Breast epithelium (tissue), 3 donors: ENCODE results near the gene CYTH2.

Experiments used
- POLR2A ChIP-seq: fragments of 450-650 bp; IDR thresholded peaks from one replicate; pipeline ENCODE4 v1.6.1; 2016; ENCODE audit warnings: antibody characterized with exemption, mild to moderate bottlenecking, moderate library complexity
- POLR2AphosphoS5 ChIP-seq, 3 donors: sonication (generic); formaldehyde crosslinking; IDR thresholded peaks; one replicate each; pipeline ENCODE4 v1.6.1; 2017; ENCODE audit warnings: antibody characterized with exemption in 3 of 3
- TF ChIP-seq, protein P1 (sequence below), 3 donors: fragments of 450-650 bp; IDR thresholded peaks; one replicate each; pipeline ENCODE4 v1.5.1; 2016 to 2017; ENCODE audit warnings: antibody characterized with exemption in 3 of 3, mild to moderate bottlenecking in 3 of 3, moderate library complexity in 3 of 3

DNA sequence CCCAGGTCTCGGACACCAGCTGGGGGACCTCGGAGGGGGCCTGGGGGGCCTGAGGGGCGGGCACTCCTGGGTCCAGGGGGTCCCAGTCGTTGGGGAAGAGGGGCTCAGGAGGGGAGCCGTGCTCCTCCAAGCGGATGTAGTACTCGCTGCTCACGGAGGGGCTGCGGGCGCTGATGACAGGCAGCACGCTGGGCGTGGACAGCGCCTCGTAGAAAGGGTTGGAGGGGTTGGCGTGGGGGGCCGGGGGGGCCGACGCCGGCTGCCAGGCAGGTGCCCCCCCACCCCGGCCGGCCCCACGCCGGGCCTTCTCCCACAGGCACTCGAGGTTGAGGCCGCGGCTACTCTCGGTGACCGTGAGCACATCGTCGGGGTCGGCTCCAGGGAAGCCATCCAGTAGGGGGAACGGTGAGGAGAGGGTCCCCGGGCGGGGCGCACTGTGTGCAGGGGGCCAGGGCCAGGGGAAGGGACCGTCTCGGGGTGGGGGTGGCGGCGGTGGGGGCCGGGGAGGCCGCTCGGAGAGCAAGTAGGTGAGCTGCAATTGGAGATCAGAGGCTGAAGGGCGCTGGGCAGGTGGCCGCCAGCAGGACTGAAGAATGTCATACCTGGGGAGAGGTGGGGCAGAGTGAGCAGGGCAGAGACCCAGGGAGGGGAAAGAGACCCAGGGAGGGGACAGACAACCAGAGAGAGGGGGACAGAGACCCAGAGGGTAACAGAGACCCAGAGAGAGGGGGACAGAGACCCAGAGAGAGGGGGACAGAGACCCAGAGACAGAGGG is 30.3 kb downstream of the CYTH2 start:
- TF ChIP-seq POLR2A, result no peak
- TF ChIP-seq, protein P1, sequence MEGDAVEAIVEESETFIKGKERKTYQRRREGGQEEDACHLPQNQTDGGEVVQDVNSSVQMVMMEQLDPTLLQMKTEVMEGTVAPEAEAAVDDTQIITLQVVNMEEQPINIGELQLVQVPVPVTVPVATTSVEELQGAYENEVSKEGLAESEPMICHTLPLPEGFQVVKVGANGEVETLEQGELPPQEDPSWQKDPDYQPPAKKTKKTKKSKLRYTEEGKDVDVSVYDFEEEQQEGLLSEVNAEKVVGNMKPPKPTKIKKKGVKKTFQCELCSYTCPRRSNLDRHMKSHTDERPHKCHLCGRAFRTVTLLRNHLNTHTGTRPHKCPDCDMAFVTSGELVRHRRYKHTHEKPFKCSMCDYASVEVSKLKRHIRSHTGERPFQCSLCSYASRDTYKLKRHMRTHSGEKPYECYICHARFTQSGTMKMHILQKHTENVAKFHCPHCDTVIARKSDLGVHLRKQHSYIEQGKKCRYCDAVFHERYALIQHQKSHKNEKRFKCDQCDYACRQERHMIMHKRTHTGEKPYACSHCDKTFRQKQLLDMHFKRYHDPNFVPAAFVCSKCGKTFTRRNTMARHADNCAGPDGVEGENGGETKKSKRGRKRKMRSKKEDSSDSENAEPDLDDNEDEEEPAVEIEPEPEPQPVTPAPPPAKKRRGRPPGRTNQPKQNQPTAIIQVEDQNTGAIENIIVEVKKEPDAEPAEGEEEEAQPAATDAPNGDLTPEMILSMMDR (IDR thresholded peaks at IDR 0.05), result no peak
- TF ChIP-seq POLR2AphosphoS5 (IDR thresholded peaks at IDR 0.05), result no peak
